HepG2 (cell line): ENCODE results near the gene KIAA1217. TPM values are rescaled to one million over a fixed set of nuclear protein-coding genes. Genes with fewer than 3 reads are reported as not detected.

Experiments used
- ATAC-seq: fragments of 200-7000 bp; cut with Tn5 transposase; 3 replicates; pipeline ENCODE4 v1.9.1; 2020; ENCODE audit warnings: mild to moderate bottlenecking, moderate library complexity
- BruUV-seq: library from RNA; stranded (reverse); fragments of 400-500 nt; replicated peaks from 2 replicates; lab custom pipeline; 2021; lab: Mats Ljungman, UMichigan
- CTCF ChIA-PET: fragments of 300-600 bp; formaldehyde crosslinking; extraction: SDS; loops from one replicate; lab custom pipeline; 2021; ENCODE audit warnings: low total read pairs, inconsistent platforms, low intra/inter-chr PET ratio; lab: Yijun Ruan, JAX
- POLR2A ChIA-PET: fragments of 350-600 bp; sonication (Branson Sonifier 250); formaldehyde crosslinking; loops from one replicate; lab custom pipeline; 2020; ENCODE audit warnings: antibody characterized with exemption, inconsistent platforms; lab: Yijun Ruan, JAX
- DNase-seq: peaks from one replicate; pipeline ENCODE4 v3.0.0-alpha.2; 2015; ENCODE audit warnings: low spot score
- FAIRE-seq: peaks from 3 replicates; lab custom pipeline; 2011; peaks lifted over from hg19 to GRCh38; lab: Jason Lieb, UNC
- H2AFZ ChIP-seq: one replicate; pipeline ENCODE4 v1.6.1; 2011; ENCODE audit warnings: low read length, inconsistent platforms
- H3K27ac ChIP-seq: fragments of 300-600 bp; 3 replicates; pipeline ENCODE4 v1.8.0; 2011; ENCODE audit warnings: mixed run types, mild to moderate bottlenecking, mixed read lengths, low read length, inconsistent platforms; ENCODE audit not compliant: insufficient read depth; ENCODE audit errors: extremely low read length
- H3K27me3 ChIP-seq, 2 experiments: fragments of 200-600 bp in 1 of 2; 2 replicates in 1 of 2; 3 replicates in 1 of 2; pipeline versions ENCODE4 v1.6.0 to v1.8.0; 2011; ENCODE audit warnings: low read length in 2 of 2, mild to moderate bottlenecking in 2 of 2, moderate library complexity in 2 of 2, inconsistent platforms in 1 of 2; ENCODE audit not compliant: insufficient read depth in 2 of 2, control insufficient read depth in 1 of 2
- H3K36me3 ChIP-seq, 2 experiments: fragments of 200-600 bp in 1 of 2; replicated peaks in 1 of 2; 2 replicates in 1 of 2; 3 replicates in 1 of 2; pipeline versions ENCODE4 v1.5.1 to v1.8.0; 2011; ENCODE audit warnings: low read length in 2 of 2, inconsistent platforms in 1 of 2; ENCODE audit not compliant: insufficient read depth in 2 of 2, control insufficient read depth in 1 of 2
- H3K4me1 ChIP-seq: 2 replicates; pipeline ENCODE4 v1.5.1; 2012; ENCODE audit warnings: low read length, inconsistent platforms; ENCODE audit not compliant: insufficient read depth
- H3K4me2 ChIP-seq: 2 replicates; pipeline ENCODE4 v1.6.0; 2011; ENCODE audit warnings: low read depth, low read length, inconsistent platforms
- H3K4me3 ChIP-seq, 3 experiments: fragments of 200-600 bp in 1 of 3; sonication (generic), shearing (Covaris generic) in 1 of 3; replicated peaks in 1 of 3; 2 replicates each; pipeline ENCODE4 v1.5.1; 2011 to 2016; ENCODE audit warnings: low read length in 3 of 3, inconsistent platforms in 2 of 3, low read depth in 2 of 3, mild to moderate bottlenecking in 2 of 3, control low read depth in 1 of 3, mixed read lengths in 1 of 3; ENCODE audit not compliant: insufficient read depth in 1 of 3
- H3K79me2 ChIP-seq: one replicate; pipeline ENCODE4 v1.6.1; 2011; ENCODE audit warnings: low read length, inconsistent platforms; ENCODE audit not compliant: insufficient read depth
- H3K9ac ChIP-seq: 2 replicates; pipeline ENCODE4 v1.6.0; 2011; ENCODE audit warnings: mild to moderate bottlenecking, low read depth, low read length, inconsistent platforms; ENCODE audit not compliant: insufficient read depth
- H3K9me3 ChIP-seq: 2 replicates; pipeline ENCODE4 v1.5.1; 2012; ENCODE audit warnings: mild to moderate bottlenecking, low read length
- H4K20me1 ChIP-seq: 2 replicates; pipeline ENCODE4 v1.6.0; 2011; ENCODE audit warnings: inconsistent platforms, mild to moderate bottlenecking, low read length, moderate library complexity; ENCODE audit not compliant: insufficient read depth
- FOSL1 ChIP-seq: sonication (generic); formaldehyde crosslinking; IDR thresholded peaks from 2 replicates; pipeline ENCODE4 v1.9.0; 2021; ENCODE audit warnings: missing genetic modification reagents, borderline replicate concordance
- PHF20 ChIP-seq: sonication (generic); formaldehyde crosslinking; IDR thresholded peaks from 2 replicates; pipeline ENCODE4 v1.5.0; 2020; ENCODE audit warnings: mild to moderate bottlenecking, missing genetic modification reagents
- REST ChIP-seq, 2 experiments: IDR thresholded peaks; 2 replicates each; pipeline ENCODE4 v1.6.1; 2011 to 2012; ENCODE audit warnings: low read length in 2 of 2, borderline replicate concordance in 1 of 2, low read depth in 1 of 2, mild to moderate bottlenecking in 1 of 2, moderate library complexity in 1 of 2
- SSRP1 ChIP-seq: IDR thresholded peaks from 2 replicates; pipeline ENCODE4 v1.6.1; 2016; ENCODE audit warnings: control low read depth
- ZFP36L1 ChIP-seq: sonication (generic); formaldehyde crosslinking; IDR thresholded peaks from 2 replicates; pipeline ENCODE4 v1.8.0; 2022; ENCODE audit warnings: mild to moderate bottlenecking, missing genetic modification reagents, moderate library complexity
- ZMYM4 ChIP-seq: sonication (generic); formaldehyde crosslinking; IDR thresholded peaks from 2 replicates; pipeline ENCODE4 v1.8.1; 2023; ENCODE audit warnings: mild to moderate bottlenecking, missing genetic modification reagents
- ZNF382 ChIP-seq: sonication (generic); formaldehyde crosslinking; IDR thresholded peaks from 2 replicates; pipeline ENCODE4 v1.5.0; 2020; ENCODE audit warnings: missing genetic modification reagents, mild to moderate bottlenecking, borderline replicate concordance
- ZNF713 ChIP-seq: sonication (generic); formaldehyde crosslinking; IDR thresholded peaks from 2 replicates; pipeline ENCODE4 v1.4.0; 2020; ENCODE audit warnings: mild to moderate bottlenecking, missing genetic modification reagents
- ZNF749 ChIP-seq: sonication (generic); formaldehyde crosslinking; IDR thresholded peaks from 2 replicates; pipeline ENCODE4 v1.8.0; 2022; ENCODE audit warnings: mild to moderate bottlenecking, missing genetic modification reagents, moderate library complexity, borderline replicate concordance
- whole genome bisulfite sequencing: methylation state at CpG from one replicate; pipeline ENCODE4 v1.1.6; 2017; ENCODE audit warnings: low lambda C conversion rate; 5-methylcytosine and 5-hydroxymethylcytosine counted together
- in situ Hi-C: cut with HindIII; loops from 2 replicates; pipeline ENCODE4 v1.10.0; 2017; ENCODE audit warnings: low pct_unique_long_range_greater_than_20kb; ENCODE audit not compliant: extremely low pct_ligation_motif_present
- intact Hi-C: fragments of 100-400 bp; cut with micrococcal nuclease; formaldehyde crosslinking; loops from one replicate; pipeline ENCODE4 v1.10.0; 2022; ENCODE audit not compliant: unreplicated experiment
- polyA plus RNA-seq, 8 experiments: library from polyadenylated mRNA; depleted of rRNA in 3 of 8; stranded (reverse) in 7 of 8; unstranded in 1 of 8; fragments of >200 nt; fragmentation: Illumina TruSeq in 4 of 8; extraction: Trizol in 4 of 8; gene quantifications; 2 replicates each; pipeline versions ENCODE4 v1.2.1 to v1.2.3, GENCODE V29; 2011 to 2016; ENCODE audit warnings: low read depth in 4 of 8, missing spikeins in 1 of 8, mixed read lengths in 1 of 8; ENCODE audit not compliant: insufficient read depth in 1 of 8
- total RNA-seq, 5 experiments: library from RNA; depleted of rRNA; stranded (reverse); fragments of >200 nt; fragmentation: Illumina TruSeq; extraction: Trizol; gene quantifications; 2 replicates each; pipeline ENCODE4 v1.2.3, GENCODE V29; 2016; ENCODE audit warnings: low read depth in 1 of 5
- TF ChIP-seq, protein P1 (sequence below): sonication (generic); formaldehyde crosslinking; IDR thresholded peaks from 2 replicates; pipeline ENCODE4 v1.5.0; 2020; ENCODE audit warnings: mild to moderate bottlenecking, missing genetic modification reagents, moderate library complexity
- TF ChIP-seq, protein P2 (sequence below): sonication (generic); formaldehyde crosslinking; IDR thresholded peaks from 2 replicates; pipeline ENCODE4 v1.4.0; 2020; ENCODE audit warnings: missing genetic modification reagents

KIAA1217 gene
- total and polyA plus RNA-seq, 2 of the 13 experiments (the other 11 are each of a cell fraction or from before 2014, with no cell fraction given): 4.6 to 10.9 TPM

- ChIA-PET CTCF (no interaction called here), POLR2A (no interaction called here)
- TF ChIP-seq, protein P1, sequence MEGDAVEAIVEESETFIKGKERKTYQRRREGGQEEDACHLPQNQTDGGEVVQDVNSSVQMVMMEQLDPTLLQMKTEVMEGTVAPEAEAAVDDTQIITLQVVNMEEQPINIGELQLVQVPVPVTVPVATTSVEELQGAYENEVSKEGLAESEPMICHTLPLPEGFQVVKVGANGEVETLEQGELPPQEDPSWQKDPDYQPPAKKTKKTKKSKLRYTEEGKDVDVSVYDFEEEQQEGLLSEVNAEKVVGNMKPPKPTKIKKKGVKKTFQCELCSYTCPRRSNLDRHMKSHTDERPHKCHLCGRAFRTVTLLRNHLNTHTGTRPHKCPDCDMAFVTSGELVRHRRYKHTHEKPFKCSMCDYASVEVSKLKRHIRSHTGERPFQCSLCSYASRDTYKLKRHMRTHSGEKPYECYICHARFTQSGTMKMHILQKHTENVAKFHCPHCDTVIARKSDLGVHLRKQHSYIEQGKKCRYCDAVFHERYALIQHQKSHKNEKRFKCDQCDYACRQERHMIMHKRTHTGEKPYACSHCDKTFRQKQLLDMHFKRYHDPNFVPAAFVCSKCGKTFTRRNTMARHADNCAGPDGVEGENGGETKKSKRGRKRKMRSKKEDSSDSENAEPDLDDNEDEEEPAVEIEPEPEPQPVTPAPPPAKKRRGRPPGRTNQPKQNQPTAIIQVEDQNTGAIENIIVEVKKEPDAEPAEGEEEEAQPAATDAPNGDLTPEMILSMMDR (CRISPR knock-in tag): 0 out of 2 replicates have a peak, but pooled peaks have one; percentile 8
- TF ChIP-seq ZMYM4 (CRISPR knock-in tag): no peak
- no TSS peak for BruUV-seq
- no peak overlapping the region for H2AFZ ChIP-seq
- no peaks in the 10 kb centered on the region for H3K4me1 ChIP-seq
- ATAC-seq (no peak), DNase-seq (no peak), FAIRE-seq (no peak)
- no peaks in the 10 kb centered on the region for H3K79me2 ChIP-seq
- no peaks in the 10 kb centered on the region for H3K36me3 ChIP-seq
- intact Hi-C loops (no loop called here), in situ Hi-C loops (no loop called here)
- H4K20me1 ChIP-seq: no peaks in the 10 kb centered on the region
- no peak overlapping the region for H3K4me2 ChIP-seq
- H3K9me3 ChIP-seq: no peaks in the 10 kb centered on the region
- no peak overlapping the region for H3K9ac ChIP-seq
- H3K4me3 ChIP-seq: no peak overlapping the region
- no peaks in the 10 kb centered on the region for H3K27me3 ChIP-seq
- H3K27ac ChIP-seq: no peak overlapping the region
- WGBS: 0% methylated on average over 1 of the region's 4 CpGs
Observed at GRCh38 chr10:24162206-24162985, 46.5 kb upstream of the KIAA1217 start.

DNA sequence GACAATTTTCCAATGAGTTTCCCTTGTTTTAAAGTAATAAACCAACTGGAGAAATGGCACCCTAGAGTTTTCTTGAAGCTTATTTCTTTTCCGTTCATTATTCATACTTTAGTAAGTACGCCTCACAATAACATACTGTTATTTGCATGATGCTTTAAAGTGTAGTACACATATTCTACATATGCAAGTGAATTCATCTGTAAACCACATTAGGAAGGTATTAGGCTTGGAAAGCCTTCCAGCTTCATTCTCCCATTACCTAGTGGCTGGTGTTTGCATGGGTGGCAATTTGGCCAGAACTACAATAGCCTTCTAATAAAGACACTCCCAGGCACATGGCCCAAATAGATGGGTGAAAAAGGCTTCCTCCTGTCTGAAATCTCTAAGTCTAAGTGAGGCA is 45.5 kb upstream of the KIAA1217 start:
- intact Hi-C loops (no loop called here), in situ Hi-C loops (no loop called here)
- H3K9me3 ChIP-seq: no peaks in the 10 kb centered on the region
- WGBS: 2% methylated on average over 2 of the region's 2 CpGs
- H3K4me2 ChIP-seq: no peak overlapping the region
- H3K36me3 ChIP-seq: no peaks in the 10 kb centered on the region
- H3K4me1 ChIP-seq: no peaks in the 10 kb centered on the region
- ChIA-PET CTCF (no interaction called here), POLR2A (no interaction called here)
- DNase-seq (no peak), FAIRE-seq (no peak), ATAC-seq (no peak)
- no TSS peak for BruUV-seq
- H3K27ac ChIP-seq: no peak overlapping the region
- no peak overlapping the region for H2AFZ ChIP-seq
- H4K20me1 ChIP-seq: no peaks in the 10 kb centered on the region
- H3K79me2 ChIP-seq: no peaks in the 10 kb centered on the region
- H3K4me3 ChIP-seq: no peak overlapping the region
- H3K9ac ChIP-seq: no peak overlapping the region
- H3K27me3 ChIP-seq: no peaks in the 10 kb centered on the region
- TF ChIP-seq ZNF713 (no peak), ZFP36L1 (CRISPR knock-in tag) (no peak), ZNF382 (no peak), SSRP1 (CRISPR knock-in tag) (no peak), REST (IDR thresholded peaks at IDR 0.05; ENCODE audit: borderline replicate concordance in 1 of 2, low read depth in 1 of 2, low read length in 2 of 2) (no peak), FOSL1 (CRISPR knock-in tag) (no peak), PHF20 (CRISPR knock-in tag) (no peak), ZNF749 (CRISPR knock-in tag) (no peak)
- TF ChIP-seq, protein P2, sequence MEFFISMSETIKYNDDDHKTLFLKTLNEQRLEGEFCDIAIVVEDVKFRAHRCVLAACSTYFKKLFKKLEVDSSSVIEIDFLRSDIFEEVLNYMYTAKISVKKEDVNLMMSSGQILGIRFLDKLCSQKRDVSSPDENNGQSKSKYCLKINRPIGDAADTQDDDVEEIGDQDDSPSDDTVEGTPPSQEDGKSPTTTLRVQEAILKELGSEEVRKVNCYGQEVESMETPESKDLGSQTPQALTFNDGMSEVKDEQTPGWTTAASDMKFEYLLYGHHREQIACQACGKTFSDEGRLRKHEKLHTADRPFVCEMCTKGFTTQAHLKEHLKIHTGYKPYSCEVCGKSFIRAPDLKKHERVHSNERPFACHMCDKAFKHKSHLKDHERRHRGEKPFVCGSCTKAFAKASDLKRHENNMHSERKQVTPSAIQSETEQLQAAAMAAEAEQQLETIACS (CRISPR knock-in tag): no peak
